Mononuclear cell (primary cell): ENCODE measurements around the gene CNPY4. TPM values are rescaled to one million over a fixed set of nuclear protein-coding genes. Genes with fewer than 3 reads are reported as not detected.

ENCODE experiments used
- total RNA-seq: library from RNA; depleted of rRNA; stranded (reverse); fragments of >200 nt; gene quantifications from one replicate; pipeline ENCODE4 v1.2.3, GENCODE V29; 2012

Gene CNPY4
- total RNA-seq, 1 donor, result 13.3 TPM

Other genes with a start within 250 kb of the CNPY4 start
- gene OR2AE1, start 242.6 kb upstream of the CNPY4 start, total RNA-seq, result not detected
- 23.2 TPM for gene TRIM4, start 200.1 kb upstream of the CNPY4 start, total RNA-seq
- 0.63 TPM for gene GJC3, start 190.0 kb upstream of the CNPY4 start, total RNA-seq
- gene AZGP1, start 143.6 kb upstream of the CNPY4 start, total RNA-seq, result not detected
- 41.3 TPM for gene ZKSCAN1, start 104.0 kb upstream of the CNPY4 start, total RNA-seq
- gene ZSCAN21, start 69.9 kb upstream of the CNPY4 start, total RNA-seq, result 2.0 TPM
- gene ZNF3, start 37.9 kb upstream of the CNPY4 start, total RNA-seq, result 37.4 TPM
- gene COPS6, start 30.7 kb upstream of the CNPY4 start, total RNA-seq, result 18.4 TPM
- gene MCM7, start 18.2 kb upstream of the CNPY4 start, total RNA-seq, result 33.8 TPM
- 2.8 TPM for gene AP4M1, start 18.0 kb upstream of the CNPY4 start, total RNA-seq
- 16.1 TPM for gene TAF6, start 276 bp upstream of the CNPY4 start, total RNA-seq
- gene MBLAC1, start 7.3 kb downstream of the CNPY4 start, total RNA-seq, result 1.5 TPM
- gene LAMTOR4, start 29.3 kb downstream of the CNPY4 start, total RNA-seq, result 102 TPM
- gene TRAPPC14, start 39.1 kb downstream of the CNPY4 start, total RNA-seq, result 19.1 TPM
- gene GAL3ST4, start 49.0 kb downstream of the CNPY4 start, total RNA-seq, result 1.8 TPM
- 2.3 TPM for gene GPC2, start 57.7 kb downstream of the CNPY4 start, total RNA-seq
- gene STAG3, start 58.3 kb downstream of the CNPY4 start, total RNA-seq, result 6.7 TPM
- 13.9 TPM for gene PVRIG, start 100.3 kb downstream of the CNPY4 start, total RNA-seq
- under 0.01 TPM for gene SPDYE3, start 188.1 kb downstream of the CNPY4 start, total RNA-seq
- gene PILRB, start 238.5 kb downstream of the CNPY4 start, total RNA-seq, result 26.6 TPM